ENCODE results near the gene WRAP73. TPM values are rescaled to one million over a fixed set of nuclear protein-coding genes. Genes with fewer than 3 reads are reported as not detected.

The WRAP73 gene
- total RNA-seq, 1 experiment from 2014 or later: 51.4 TPM

GRCh38 chr1:3668585-3669300 lies 18.8 kb upstream of the WRAP73 start:
- H3K36me3 ChIP-seq (ENCODE audit: control insufficient read depth in 1 of 2, insufficient read depth in 2 of 2, low read length in 2 of 2): no peaks in the 10 kb centered on the region
- H3K9ac ChIP-seq (ENCODE audit: low read length): peak overlapping the region; percentile 33; the same call in 1 of the 2 replicates
- no peak overlapping the region for H3K4me3 ChIP-seq (replicated peaks in 1 of 2; ENCODE audit: low read depth in 1 of 2, low read length in 2 of 2)
- H3K27ac ChIP-seq (ENCODE audit: low read depth, low read length): no peak overlapping the region
- BruUV-seq (replicated peaks): no TSS peak
- ATAC-seq (peak; percentile 90), DNase-seq (ENCODE audit: low read depth, low spot score) (peak; percentile 49)
- H3K4me2 ChIP-seq (ENCODE audit: low read length): peak overlapping the region; percentile 63
- intact Hi-C loops (cut with micrococcal nuclease): loop anchor here (5.0 kb wide), 1 partner anchor 234 kb away; the partner anchor contains the start of gene C1orf174
- no peak overlapping the region for H2AFZ ChIP-seq (ENCODE audit: low read depth, low read length, poor library complexity, severe bottlenecking)
- ChIA-PET POLR2A (interaction anchor here (0.6 kb wide), 1 partner anchor 98 kb away, joined by 4 read pairs; no protein-coding TSS in a partner anchor), RAD21 (ENCODE audit: low non-redundant PET in 1 of 2, low total read pairs in 2 of 2, uncharacterized antibody in 2 of 2, unreplicated experiment in 2 of 2) (no interaction called here), CTCF (no interaction called here)
- no peaks in the 10 kb centered on the region for H3K27me3 ChIP-seq (ENCODE audit: insufficient read depth, low read length)
- H3K9me2 ChIP-seq (ENCODE audit: insufficient read depth): no peaks in the 10 kb centered on the region
- TF ChIP-seq POLR2AphosphoS5 (IDR thresholded peaks at IDR 0.05; ENCODE audit: low read depth, low read length) (peak; percentile 33; the same call in 1 of the 2 replicates), MAX (IDR thresholded peaks at IDR 0.05) (peak; percentile 93), REST (IDR thresholded peaks at IDR 0.05; ENCODE audit: low read depth) (no peak), TCF7L2 (IDR thresholded peaks at IDR 0.05; ENCODE audit: borderline replicate concordance, extremely low read depth, insufficient read depth, insufficient read length) (peak; percentile 52), SP1 (IDR thresholded peaks at IDR 0.05; ENCODE audit: low read depth) (no peak)
- H3K4me1 ChIP-seq (ENCODE audit: control insufficient read depth in 1 of 2, insufficient read depth in 2 of 2, low read length in 2 of 2): peaks cover 25 to 56% of the 10 kb centered on the region in 2 experiments
- no peaks in the 10 kb centered on the region for H4K20me1 ChIP-seq (ENCODE audit: insufficient read depth)
- no peaks in the 10 kb centered on the region for H3K9me3 ChIP-seq (ENCODE audit: control insufficient read depth in 1 of 2, insufficient read depth in 1 of 2, low read depth in 1 of 2, low read length in 2 of 2)
- H3K79me2 ChIP-seq (ENCODE audit: insufficient read depth, low read length): peaks cover 63% of the 10 kb centered on the region; the same call in 1 of the 2 replicates
